GM12865 (cell line): ENCODE measurements around the gene LEAP2.

Source experiments
- DNase-seq: peaks from one replicate; pipeline ENCODE4 v3.0.0; 2010; ENCODE audit warnings: low read depth
- H3K4me3 ChIP-seq: 2 replicates; pipeline ENCODE4 v1.5.1; 2011; ENCODE audit warnings: mild to moderate bottlenecking, low read depth, low read length, control low read depth
- TF ChIP-seq, protein P1 (sequence below): IDR thresholded peaks from 2 replicates; pipeline ENCODE4 v1.5.1; 2011; ENCODE audit warnings: low read length, control low read depth, low read depth, inconsistent platforms; ENCODE audit not compliant: insufficient read depth; ENCODE audit errors: missing control alignments

LEAP2 gene

DNA sequence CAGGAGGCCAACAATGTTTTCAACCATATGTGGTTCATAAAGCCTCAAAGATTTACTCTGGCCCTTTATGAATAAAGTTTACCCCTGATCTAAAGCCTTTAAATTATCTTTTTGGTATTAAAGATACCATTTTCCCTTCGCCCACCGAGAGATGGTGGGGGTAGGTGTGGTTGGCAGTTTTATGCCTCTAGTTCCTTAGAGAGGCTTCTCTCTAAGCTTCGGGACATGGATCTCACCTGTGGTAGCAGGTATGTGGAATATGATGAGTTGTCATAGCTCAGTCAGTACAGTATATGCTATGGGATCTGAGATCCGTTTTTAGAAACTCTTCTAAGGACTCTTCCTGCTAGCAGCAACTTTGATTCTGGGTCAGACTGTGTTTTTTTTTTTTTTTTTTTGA lies 4.7 kb upstream of the LEAP2 start:
- TF ChIP-seq, protein P1, sequence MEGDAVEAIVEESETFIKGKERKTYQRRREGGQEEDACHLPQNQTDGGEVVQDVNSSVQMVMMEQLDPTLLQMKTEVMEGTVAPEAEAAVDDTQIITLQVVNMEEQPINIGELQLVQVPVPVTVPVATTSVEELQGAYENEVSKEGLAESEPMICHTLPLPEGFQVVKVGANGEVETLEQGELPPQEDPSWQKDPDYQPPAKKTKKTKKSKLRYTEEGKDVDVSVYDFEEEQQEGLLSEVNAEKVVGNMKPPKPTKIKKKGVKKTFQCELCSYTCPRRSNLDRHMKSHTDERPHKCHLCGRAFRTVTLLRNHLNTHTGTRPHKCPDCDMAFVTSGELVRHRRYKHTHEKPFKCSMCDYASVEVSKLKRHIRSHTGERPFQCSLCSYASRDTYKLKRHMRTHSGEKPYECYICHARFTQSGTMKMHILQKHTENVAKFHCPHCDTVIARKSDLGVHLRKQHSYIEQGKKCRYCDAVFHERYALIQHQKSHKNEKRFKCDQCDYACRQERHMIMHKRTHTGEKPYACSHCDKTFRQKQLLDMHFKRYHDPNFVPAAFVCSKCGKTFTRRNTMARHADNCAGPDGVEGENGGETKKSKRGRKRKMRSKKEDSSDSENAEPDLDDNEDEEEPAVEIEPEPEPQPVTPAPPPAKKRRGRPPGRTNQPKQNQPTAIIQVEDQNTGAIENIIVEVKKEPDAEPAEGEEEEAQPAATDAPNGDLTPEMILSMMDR, result no peak
- H3K4me3 ChIP-seq, result no peak overlapping the region
- DNase-seq, result no peak

DNA sequence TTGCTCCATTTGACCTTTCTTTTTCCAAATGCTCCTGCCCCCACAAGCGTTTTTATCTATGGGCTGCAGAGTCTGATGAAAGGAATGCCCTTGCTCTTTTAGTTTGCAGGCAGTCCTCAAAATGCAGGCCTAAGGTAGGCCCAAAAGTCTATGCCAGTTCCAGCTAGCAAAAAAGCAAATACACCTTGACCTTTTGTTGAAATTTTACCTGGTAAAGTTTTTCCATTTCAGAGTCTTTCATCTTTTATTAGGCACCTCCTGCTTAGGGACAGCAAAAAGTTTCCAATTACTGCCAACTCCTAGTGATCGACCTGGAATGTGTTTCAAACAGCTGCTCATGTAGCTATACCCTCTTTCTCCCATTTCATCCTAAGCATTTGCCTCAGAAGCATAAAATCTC lies 2.7 kb upstream of the LEAP2 start:
- TF ChIP-seq, protein P1, result no peak
- DNase-seq, result no peak

DNA sequence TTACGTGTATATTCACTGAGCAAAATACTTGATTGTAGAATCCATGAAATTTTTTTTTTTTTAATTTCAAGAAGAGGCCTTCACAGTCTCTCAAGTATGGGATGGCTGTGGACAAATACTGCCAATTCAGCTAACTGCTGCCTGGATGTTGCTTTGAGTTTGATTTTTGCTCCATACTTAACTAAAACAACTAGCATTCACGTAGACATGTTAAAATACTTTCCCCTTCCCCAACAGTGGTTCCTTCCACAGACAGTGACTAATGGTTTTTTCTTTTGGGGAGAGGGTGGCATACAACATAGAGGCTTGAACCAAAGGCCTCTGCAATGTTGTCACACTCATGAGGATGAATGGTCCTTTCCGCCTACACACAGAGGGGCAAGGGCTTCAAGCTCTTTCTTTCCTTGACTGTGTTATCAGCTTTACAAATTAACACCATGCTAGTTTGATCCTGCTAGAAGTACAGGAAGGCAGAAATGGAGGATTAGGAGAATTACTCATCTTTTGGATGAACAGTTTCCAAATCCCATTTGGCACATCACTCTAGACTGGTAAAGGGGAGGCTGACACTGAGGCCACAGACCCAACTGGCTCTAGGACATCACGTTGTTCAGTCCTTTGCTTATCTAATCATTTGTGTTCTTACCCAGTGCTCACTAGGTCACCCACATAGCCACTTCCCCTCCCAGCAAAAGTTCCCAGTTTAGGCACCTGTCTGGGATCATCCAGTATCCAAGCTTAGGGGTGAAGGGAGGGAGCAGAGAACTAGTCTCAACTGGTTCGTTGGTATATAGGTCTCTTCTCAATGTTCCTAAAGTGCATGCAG lies 1.8 kb upstream of the LEAP2 start:
- TF ChIP-seq, protein P1, result no peak
- DNase-seq, result no peak
- H3K4me3 ChIP-seq, result no peak overlapping the region

More for the DNA sequence above, 2.7 kb upstream of the LEAP2 start:
- no peak overlapping the region for H3K4me3 ChIP-seq

DNA sequence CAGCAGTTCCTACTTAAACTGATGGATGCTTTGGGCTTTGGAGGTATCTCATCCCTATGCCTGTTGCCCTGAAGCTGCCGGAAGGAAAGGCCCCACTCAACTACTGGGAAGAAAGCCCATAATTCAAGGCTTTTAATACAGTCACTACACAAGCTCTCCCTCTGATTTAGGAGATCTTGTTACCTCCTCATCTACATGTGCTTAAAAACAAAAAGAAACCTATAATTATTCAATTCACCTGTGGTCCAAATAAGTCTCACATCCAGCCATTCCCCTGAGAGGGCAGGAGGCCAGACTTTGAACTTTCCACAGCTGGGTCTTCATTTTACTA lies 715 bp upstream of the LEAP2 start:
- no peak for DNase-seq
- TF ChIP-seq, protein P1, result no peak
- no peak overlapping the region for H3K4me3 ChIP-seq

DNA sequence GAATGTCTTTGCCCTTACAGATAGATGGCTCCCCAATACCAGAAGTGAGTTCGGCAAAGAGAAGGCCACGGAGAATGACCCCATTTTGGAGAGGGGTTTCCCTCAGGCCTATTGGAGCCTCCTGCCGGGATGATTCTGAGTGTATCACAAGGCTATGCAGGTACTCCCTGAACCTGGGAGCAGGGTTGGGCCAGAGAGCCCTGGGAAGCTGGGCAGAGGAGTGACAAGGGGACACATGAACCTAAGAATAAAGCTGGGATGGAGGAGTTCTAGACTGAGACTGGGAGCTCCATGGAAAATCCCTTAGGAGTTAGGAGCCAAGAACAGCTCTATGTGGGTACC lies 433 bp downstream of the LEAP2 start:
- TF ChIP-seq, protein P1, result no peak
- H3K4me3 ChIP-seq, result no peak overlapping the region
- DNase-seq, result no peak

DNA sequence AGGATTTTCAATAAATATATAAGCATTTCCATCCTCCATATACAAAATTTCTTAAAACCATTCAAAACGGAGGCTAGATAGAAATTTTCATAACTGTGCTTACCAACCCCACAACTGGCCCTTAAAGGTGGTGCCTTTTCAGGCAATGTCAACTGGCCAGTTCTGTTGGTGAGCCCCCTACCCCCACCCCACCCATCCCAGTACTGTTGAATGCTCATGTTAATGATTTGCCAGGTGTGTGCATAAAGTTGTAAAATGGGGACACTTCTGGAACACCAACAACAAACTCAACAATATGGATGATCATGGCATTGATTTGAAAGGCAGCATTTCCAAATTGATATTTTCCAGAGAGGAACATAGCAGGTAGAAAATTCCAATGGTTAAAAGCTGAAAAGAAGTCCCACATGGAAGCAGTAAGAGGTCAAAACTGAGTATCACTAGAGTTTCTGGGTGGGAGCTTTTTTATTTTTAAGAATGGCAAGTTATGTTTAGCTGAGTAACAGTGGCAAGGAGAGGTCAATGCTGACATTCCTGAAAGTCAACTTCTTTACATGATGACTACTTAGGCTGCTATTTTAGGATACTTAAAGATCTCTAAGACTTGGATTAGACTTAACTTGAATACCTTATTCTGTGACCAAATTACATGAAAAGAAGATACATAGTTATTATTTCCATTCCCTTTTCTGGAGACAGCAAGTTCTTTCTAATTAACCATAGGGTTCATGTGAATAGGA lies 2.7 kb downstream of the LEAP2 start:
- no peak overlapping the region for H3K4me3 ChIP-seq
- DNase-seq, result no peak
- TF ChIP-seq, protein P1, result no peak
